HCT116 (cell line): Measurements from ENCODE around the gene UTRN. TPM values are rescaled to one million over a fixed set of nuclear protein-coding genes. Genes with fewer than 3 reads are reported as not detected.

Experiments used
- ATAC-seq: fragments of 200-7000 bp; cut with Tn5 transposase; 2 replicates; pipeline ENCODE4 v1.9.1; 2020; ENCODE audit warnings: mild to moderate bottlenecking, moderate library complexity
- BruUV-seq: library from RNA; stranded (reverse); fragments of 400-500 nt; replicated peaks from 2 replicates; lab custom pipeline; 2021; lab: Mats Ljungman, UMichigan
- CTCF ChIA-PET: fragments of 300-600 bp; sonication (Branson Sonifier 250); formaldehyde crosslinking; loops from one replicate; lab custom pipeline; 2021; ENCODE audit warnings: antibody characterized with exemption; lab: Charles Lee
- POLR2A ChIA-PET: fragments of 300-600, 350-600 bp; sonication (Branson Sonifier 250); formaldehyde crosslinking; loops from one replicate; lab custom pipeline; 2021; ENCODE audit warnings: antibody characterized with exemption; lab: Charles Lee
- RAD21 ChIA-PET, 2 experiments: fragments of 300-600 bp; sonication (Branson Sonifier 250); formaldehyde crosslinking; loops; one replicate each; lab custom pipeline; 2023; ENCODE audit warnings: low total read pairs in 2 of 2; ENCODE audit not compliant: uncharacterized antibody in 2 of 2, unreplicated experiment in 2 of 2, low non-redundant PET in 1 of 2; lab: Charles Lee
- DNase-seq: peaks from one replicate; pipeline ENCODE4 v3.0.0-alpha.2; 2010; ENCODE audit warnings: low read depth, low spot score
- H2AFZ ChIP-seq: fragments of 200-600 bp; shearing (Covaris generic), sonication (generic); 2 replicates; pipeline ENCODE4 v1.6.1; 2017; ENCODE audit warnings: low read depth, mixed run types, mixed read lengths, antibody characterized with exemption, low read length; ENCODE audit not compliant: poor library complexity, severe bottlenecking
- H3K27ac ChIP-seq: 2 replicates; pipeline ENCODE4 v1.5.1; 2012; ENCODE audit warnings: low read depth, low read length
- H3K27me3 ChIP-seq: fragments of 200-600 bp; sonication (generic); 2 replicates; pipeline ENCODE4 v1.6.1; 2016; ENCODE audit warnings: mixed run types, low read length, mixed read lengths; ENCODE audit not compliant: insufficient read depth
- H3K36me3 ChIP-seq, 2 experiments: fragments of 200-500 bp in 1 of 2; fragments of 200-600 bp in 1 of 2; sonication (Bioruptor generic) in 1 of 2; sonication (generic) in 1 of 2; 2 replicates each; pipeline versions ENCODE4 v1.5.1 to v1.6.1; 2014 to 2016; ENCODE audit warnings: low read length in 2 of 2, inconsistent platforms in 1 of 2, mixed read lengths in 1 of 2, mixed run types in 1 of 2; ENCODE audit not compliant: insufficient read depth in 2 of 2, control insufficient read depth in 1 of 2
- H3K4me1 ChIP-seq, 2 experiments: fragments of 200-600 bp in 1 of 2; sonication (generic) in 1 of 2; 2 replicates each; pipeline versions ENCODE4 v1.5.1 to v1.6.1; 2012 to 2017; ENCODE audit warnings: low read length in 2 of 2, inconsistent platforms in 1 of 2, mild to moderate bottlenecking in 1 of 2, mixed read lengths in 1 of 2, mixed run types in 1 of 2, moderate library complexity in 1 of 2; ENCODE audit not compliant: insufficient read depth in 2 of 2, control insufficient read depth in 1 of 2
- H3K4me2 ChIP-seq: fragments of 200-600 bp; sonication (generic); 2 replicates; pipeline ENCODE4 v1.6.1; 2017; ENCODE audit warnings: mixed run types, low read length, mixed read lengths
- H3K4me3 ChIP-seq, 2 experiments: fragments of 200-600 bp in 1 of 2; sonication (generic) in 1 of 2; replicated peaks in 1 of 2; 2 replicates each; pipeline ENCODE4 v1.5.1; 2011 to 2016; ENCODE audit warnings: low read length in 2 of 2, control low read depth in 1 of 2, low read depth in 1 of 2, mild to moderate bottlenecking in 1 of 2, mixed read lengths in 1 of 2, mixed run types in 1 of 2
- H3K79me2 ChIP-seq: fragments of 200-600 bp; sonication (generic); 2 replicates; pipeline ENCODE4 v1.6.1; 2017; ENCODE audit warnings: mild to moderate bottlenecking, mixed run types, low read length, moderate library complexity, mixed read lengths; ENCODE audit not compliant: insufficient read depth
- H3K9ac ChIP-seq: fragments of 200-600 bp; sonication (generic); 2 replicates; pipeline ENCODE4 v1.6.1; 2016; ENCODE audit warnings: low read length, mixed read lengths
- H3K9me2 ChIP-seq: fragments of 200-600 bp; sonication (generic), shearing (Covaris generic); 2 replicates; pipeline ENCODE4 v1.6.1; 2017; ENCODE audit warnings: mixed run types, mild to moderate bottlenecking, moderate library complexity; ENCODE audit not compliant: insufficient read depth
- H3K9me3 ChIP-seq, 2 experiments: fragments of 200-500 bp in 1 of 2; fragments of 200-600 bp in 1 of 2; sonication (Bioruptor generic) in 1 of 2; sonication (generic) in 1 of 2; 2 replicates each; pipeline ENCODE4 v1.6.1; 2014 to 2017; ENCODE audit warnings: low read length in 2 of 2, mixed read lengths in 2 of 2, inconsistent platforms in 1 of 2, low read depth in 1 of 2, mild to moderate bottlenecking in 1 of 2, mixed run types in 1 of 2, moderate library complexity in 1 of 2; ENCODE audit not compliant: control insufficient read depth in 1 of 2, insufficient read depth in 1 of 2
- H4K20me1 ChIP-seq: fragments of 200-600 bp; sonication (generic), shearing (Covaris generic); 2 replicates; pipeline ENCODE4 v1.6.1; 2017; ENCODE audit warnings: mixed run types, mild to moderate bottlenecking, moderate library complexity; ENCODE audit not compliant: insufficient read depth
- CBX3 ChIP-seq: IDR thresholded peaks from 2 replicates; pipeline ENCODE4 v1.6.1; 2012; ENCODE audit warnings: low read depth
- CEBPB ChIP-seq: IDR thresholded peaks from 2 replicates; pipeline ENCODE4 v1.6.1; 2012; ENCODE audit warnings: low read depth
- CTCF ChIP-seq, 3 experiments: fragments of 200-600 bp in 1 of 3; sonication (generic) in 1 of 3; IDR thresholded peaks in 2 of 3; conservative IDR thresholded peaks in 1 of 3; 2 replicates each; pipeline ENCODE4 v1.5.1; 2012 to 2017; ENCODE audit warnings: low read depth in 2 of 3, low read length in 2 of 3, antibody characterized with exemption in 1 of 3, borderline replicate concordance in 1 of 3, control low read depth in 1 of 3, mild to moderate bottlenecking in 1 of 3, mixed read lengths in 1 of 3, mixed run types in 1 of 3, moderate library complexity in 1 of 3; ENCODE audit not compliant: insufficient read depth in 1 of 3
- EZH2 ChIP-seq: fragments of 200-600 bp; sonication (generic); IDR thresholded peaks from 2 replicates; pipeline ENCODE4 v1.6.1; 2017; ENCODE audit warnings: antibody characterized with exemption, mixed run types
- FOSL1 ChIP-seq: IDR thresholded peaks from 2 replicates; pipeline ENCODE4 v1.6.1; 2012; ENCODE audit warnings: low read depth
- JUND ChIP-seq: IDR thresholded peaks from 2 replicates; pipeline ENCODE4 v1.6.1; 2012
- POLR2A ChIP-seq: IDR thresholded peaks from 2 replicates; pipeline ENCODE4 v1.7.0; 2011; ENCODE audit warnings: borderline replicate concordance; ENCODE audit not compliant: insufficient read depth, insufficient read length; ENCODE audit errors: extremely low read depth
- POLR2AphosphoS5 ChIP-seq: IDR thresholded peaks from 2 replicates; pipeline ENCODE4 v1.6.1; 2011; ENCODE audit warnings: mild to moderate bottlenecking, low read depth, low read length, moderate library complexity
- RAD21 ChIP-seq: IDR thresholded peaks from 2 replicates; pipeline ENCODE4 v1.6.1; 2012; ENCODE audit warnings: low read depth, mild to moderate bottlenecking
- SIN3A ChIP-seq: IDR thresholded peaks from 2 replicates; pipeline ENCODE4 v1.6.1; 2012; ENCODE audit warnings: low read depth
- SP1 ChIP-seq: IDR thresholded peaks from 2 replicates; pipeline ENCODE4 v1.6.1; 2012; ENCODE audit warnings: low read depth
- YY1 ChIP-seq: IDR thresholded peaks from 2 replicates; pipeline ENCODE4 v1.6.1; 2011; ENCODE audit warnings: low read length, low read depth, moderate library complexity, mild to moderate bottlenecking; ENCODE audit not compliant: insufficient replicate concordance; ENCODE audit errors: extremely low read depth
- intact Hi-C: fragments of 100-400 bp; cut with micrococcal nuclease; formaldehyde crosslinking; loops from 2 replicates; pipeline ENCODE4 v1.10.0; 2022
- total RNA-seq: library from RNA; stranded (reverse); gene quantifications from one replicate; pipeline ENCODE4 v1.2.1, GENCODE V29; 2021; ENCODE audit not compliant: unreplicated experiment

Gene UTRN
- total RNA-seq, 1 experiment from 2014 or later, result 28.4 TPM

- no peak overlapping the region for H3K27ac ChIP-seq
- no peaks in the 10 kb centered on the region for H4K20me1 ChIP-seq
- H3K9me2 ChIP-seq, result peaks cover 3% of the 10 kb centered on the region; the same call in 1 of the 2 replicates
- intact Hi-C loops, result no loop called here
- ATAC-seq (no peak), DNase-seq (no peak)
- H3K4me1 ChIP-seq, result no peaks in the 10 kb centered on the region
- H3K9me3 ChIP-seq, result no peaks in the 10 kb centered on the region
- no peak overlapping the region for H3K4me3 ChIP-seq
- H2AFZ ChIP-seq, result no peak overlapping the region
- ChIA-PET CTCF (no interaction called here), POLR2A (no interaction called here), RAD21 (no interaction called here)
- TF ChIP-seq JUND, result no peak
- TF ChIP-seq SP1, result no peak
- no peak for TF ChIP-seq FOSL1
- TF ChIP-seq POLR2AphosphoS5, result no peak
- TF ChIP-seq CTCF (IDR thresholded peaks at IDR 0.05 in 2 of 3, conservative IDR thresholded peaks at IDR 0.05 in 1 of 3; ENCODE audit: borderline replicate concordance in 1 of 3, insufficient read depth in 1 of 3, low read depth in 2 of 3, low read length in 2 of 3), result no peak
- TF ChIP-seq CEBPB, result no peak
- no peak for TF ChIP-seq RAD21
- no peak for TF ChIP-seq POLR2A
- TF ChIP-seq YY1, result no peak
- no peak for TF ChIP-seq CBX3
- TF ChIP-seq EZH2, result no peak
- TF ChIP-seq SIN3A, result no peak
- H3K27me3 ChIP-seq, result no peaks in the 10 kb centered on the region
- no peaks in the 10 kb centered on the region for H3K79me2 ChIP-seq
- no peaks in the 10 kb centered on the region for H3K36me3 ChIP-seq
- BruUV-seq, result no TSS peak
- H3K9ac ChIP-seq, result no peak overlapping the region
- H3K4me2 ChIP-seq, result no peak overlapping the region
Observed at GRCh38 chr6:144252259-144252658, 32.9 kb upstream of the UTRN start.
